ENCODE measurements around the gene PERM1. TPM values are rescaled to one million over a fixed set of nuclear protein-coding genes. Genes with fewer than 3 reads are reported as not detected.

Gene PERM1
- total RNA-seq, 1 experiment from 2014 or later, result 0.47 TPM

- intact Hi-C loops (cut with micrococcal nuclease), result loop anchor here (1.0 to 2.0 kb wide), 2 partner anchors 17 to 34 kb away; no protein-coding TSS in a partner anchor
- Histone ChIP-seq H3K9me2 (replicated peaks; ENCODE audit: low read length) (no peaks in the 10 kb centered on the region), H3K27me3 (ENCODE audit: low read length) (peaks cover 40% of the 10 kb centered on the region), H3K4me1 (ENCODE audit: insufficient read depth, low read length) (peaks cover 27% of the 10 kb centered on the region), H3K9me3 (ENCODE audit: low read length) (no peaks in the 10 kb centered on the region), H3K4me2 (ENCODE audit: low read length) (no peak overlapping the region), H3K9ac (ENCODE audit: low read length) (no peak overlapping the region), H3K79me2 (ENCODE audit: low read length) (no peaks in the 10 kb centered on the region), H3F3A (ENCODE audit: low read length, unreplicated experiment) (no peaks in the 10 kb centered on the region), H2AFZ (ENCODE audit: low read length) (no peak overlapping the region), H3K4me3 (ENCODE audit: low read length) (no peak overlapping the region), H3K27ac (ENCODE audit: low read length) (no peak overlapping the region), H4K20me1 (ENCODE audit: low read length) (no peaks in the 10 kb centered on the region), H3K36me3 (ENCODE audit: low read depth, low read length) (no peaks in the 10 kb centered on the region)
- POLR2A ChIA-PET (ENCODE audit: unreplicated experiment), result no interaction called here
- TF ChIP-seq CTCF (conservative IDR thresholded peaks at IDR 0.05; ENCODE audit: low read depth, low read length) (peak; percentile 81), EZH2 (IDR thresholded peaks at IDR 0.05; ENCODE audit: low read length, unreplicated experiment) (no peak), EZH2phosphoT487 (IDR thresholded peaks at IDR 0.05; ENCODE audit: borderline replicate concordance, low read length) (no peak)
- no TSS peak for BruUV-seq (replicated peaks)
- CTCF ChIA-PET, result interaction anchor here (0.8 to 1.3 kb wide), 3 partner anchors 17 to 34 kb away, joined by 3 to 5 read pairs (median 3); no protein-coding TSS in a partner anchor
- ATAC-seq (peak; percentile 75), DNase-seq (peak; percentile 65)
Measured at GRCh38 chr1:938088-938683, 43.7 kb downstream of the PERM1 start.

DNA sequence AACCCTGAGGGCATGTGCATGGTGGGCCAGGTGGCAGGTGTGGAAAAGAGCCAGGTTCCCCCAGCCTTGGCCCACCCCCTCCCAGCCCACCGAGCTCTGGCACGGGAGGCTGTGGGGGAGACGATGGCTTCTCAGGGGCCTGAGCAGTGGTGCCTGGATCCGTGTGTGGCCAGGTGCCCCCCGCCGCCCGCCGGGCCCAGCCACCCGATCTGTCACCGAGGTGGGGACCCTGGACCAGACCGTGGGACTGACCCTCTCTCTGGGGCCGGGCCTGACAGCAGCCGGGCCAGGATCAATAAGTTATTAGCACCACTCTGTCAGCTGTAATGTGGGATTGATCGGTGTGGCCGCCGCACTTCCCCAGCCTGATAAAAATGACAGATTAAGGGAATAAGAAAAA is 44.4 kb downstream of the PERM1 start:
- ATAC-seq (no peak), DNase-seq (no peak)
- H3K27me3 ChIP-seq (ENCODE audit: low read length), result peaks cover 34% of the 10 kb centered on the region
- no peaks in the 10 kb centered on the region for H3K9me3 ChIP-seq (ENCODE audit: low read length)
- H3K79me2 ChIP-seq (ENCODE audit: low read length), result no peaks in the 10 kb centered on the region
- POLR2A ChIA-PET (ENCODE audit: unreplicated experiment), result no interaction called here
- TF ChIP-seq CTCF (conservative IDR thresholded peaks at IDR 0.05; ENCODE audit: low read depth, low read length), result no peak
- no peak for TF ChIP-seq EZH2 (IDR thresholded peaks at IDR 0.05; ENCODE audit: low read length, unreplicated experiment)
- TF ChIP-seq EZH2phosphoT487 (IDR thresholded peaks at IDR 0.05; ENCODE audit: borderline replicate concordance, low read length), result no peak
- H2AFZ ChIP-seq (ENCODE audit: low read length), result no peak overlapping the region
- H3K36me3 ChIP-seq (ENCODE audit: low read depth, low read length), result no peaks in the 10 kb centered on the region
- peaks cover 25% of the 10 kb centered on the region for H3K4me1 ChIP-seq (ENCODE audit: insufficient read depth, low read length)
- no peaks in the 10 kb centered on the region for H4K20me1 ChIP-seq (ENCODE audit: low read length)
- no peaks in the 10 kb centered on the region for H3K9me2 ChIP-seq (replicated peaks; ENCODE audit: low read length)
- no TSS peak for BruUV-seq (replicated peaks)
- no peak overlapping the region for H3K4me2 ChIP-seq (ENCODE audit: low read length)
- no peak overlapping the region for H3K9ac ChIP-seq (ENCODE audit: low read length)
- intact Hi-C loops (cut with micrococcal nuclease), result no loop called here
- CTCF ChIA-PET, result interaction anchor here (0.8 to 1.3 kb wide), 3 partner anchors 17 to 33 kb away, joined by 3 to 5 read pairs (median 3); no protein-coding TSS in a partner anchor
- no peaks in the 10 kb centered on the region for H3F3A ChIP-seq (ENCODE audit: low read length, unreplicated experiment)
- no peak overlapping the region for H3K27ac ChIP-seq (ENCODE audit: low read length)
- no peak overlapping the region for H3K4me3 ChIP-seq (ENCODE audit: low read length)
